Motor neuron (in vitro differentiated cells): ENCODE data around the gene TMEM41B. TPM values are rescaled to one million over a fixed set of nuclear protein-coding genes. Genes with fewer than 3 reads are reported as not detected.
"Not testable (repeated sequence)": the region's sequence is repeated elsewhere in the genome, so short reads cannot be mapped to it uniquely, and the experiment has no call there.

Experiments
- ATAC-seq, 8 experiments: fragments of 200-7000 bp; cut with Tn5 transposase; replicated peaks in 6 of 8; 2 replicates each; pipeline ENCODE4 v1.8.0; 2021; ENCODE audit warnings: mild to moderate bottlenecking in 8 of 8, moderate library complexity in 8 of 8
- H3K27ac ChIP-seq, 2 donors: fragments of 250-450 bp; sonication (Bioruptor Pico); 2 replicates each; pipeline ENCODE4 v1.9.0; 2021; ENCODE audit warnings: antibody characterized with exemption in 2 of 2, mild to moderate bottlenecking in 2 of 2, moderate library complexity in 1 of 2
- H3K4me1 ChIP-seq, 2 donors: fragments of 250-450 bp; sonication (Bioruptor Pico); replicated peaks in 1 of 2; 2 replicates each; pipeline ENCODE4 v1.6.1; 2021; ENCODE audit warnings: antibody characterized with exemption in 2 of 2, mild to moderate bottlenecking in 2 of 2, moderate library complexity in 1 of 2
- H3K4me3 ChIP-seq, 5 donors: fragments of 250-450 bp; sonication (Bioruptor Pico); 2 replicates each; pipeline ENCODE4 v1.9.0; 2021; ENCODE audit warnings: antibody characterized with exemption in 5 of 5, mild to moderate bottlenecking in 5 of 5, moderate library complexity in 4 of 5
- WGBS, 10 experiments: fragments of 450-650 bp; shearing (Covaris generic); methylation state at CpG; one replicate each; pipeline ENCODE4 v1.0.0; 2022; 5-methylcytosine and 5-hydroxymethylcytosine counted together
- in situ Hi-C, 9 experiments: fragments of 400-800 bp; cut with MboI; loops; one replicate each; pipeline ENCODE4 v1.15.0; 2021; ENCODE audit warnings: low sequenced_read_pairs in 9 of 9, low pct_unique_long_range_greater_than_20kb in 2 of 9; ENCODE audit not compliant: unreplicated experiment in 9 of 9
- total RNA-seq, 8 experiments: library from RNA; unstranded; fragments of 300-600 nt; gene quantifications; 2 replicates each; pipeline versions ENCODE4 v1.2.3 to v1.2.4, GENCODE V29; 2022

The TMEM41B gene
- total RNA-seq, 8 experiments from 2014 or later: 27.7 to 41.6 (median 30.4) TPM

- Histone ChIP-seq H3K4me1 (peaks cover 7% of the 10 kb centered on the region in 2 donors), H3K27ac (no peak overlapping the region), H3K4me3 (no peak overlapping the region)
- 86 to 100% (median 100%) methylated on average over 1 to 3 of the region's 3 CpGs; no CpG with 5 or more reads in 3 of the 10 experiments for WGBS, 10 experiments
- in situ Hi-C loops: no loop called here
- no peak for ATAC-seq
Measured at GRCh38 chr11:9320047-9320446, 5.7 kb upstream of the TMEM41B start.

GRCh38 chr11:9319377-9320001, 5.1 kb upstream of the TMEM41B start:
- not testable (repeated sequence) for H3K27ac ChIP-seq

GRCh38 chr11:9318442-9319376, 4.3 kb upstream of the TMEM41B start:
- H3K27ac ChIP-seq, H3K4me3 ChIP-seq, ATAC-seq, H3K4me1 ChIP-seq, in situ Hi-C loops: not testable (repeated sequence)
- 49 to 90% (median 68%) methylated on average over 2 to 16 of the region's 18 CpGs for WGBS, 10 experiments

More at GRCh38 chr11:9319377-9320001, 5.1 kb upstream of the TMEM41B start:
- in situ Hi-C loops, H3K4me1 ChIP-seq, H3K4me3 ChIP-seq, ATAC-seq: not testable (repeated sequence)
- WGBS, 10 experiments: 70 to 100% (median 91%) methylated on average over 1 to 4 of the region's 4 CpGs; no CpG with 5 or more reads in 4 of the 10 experiments

DNA sequence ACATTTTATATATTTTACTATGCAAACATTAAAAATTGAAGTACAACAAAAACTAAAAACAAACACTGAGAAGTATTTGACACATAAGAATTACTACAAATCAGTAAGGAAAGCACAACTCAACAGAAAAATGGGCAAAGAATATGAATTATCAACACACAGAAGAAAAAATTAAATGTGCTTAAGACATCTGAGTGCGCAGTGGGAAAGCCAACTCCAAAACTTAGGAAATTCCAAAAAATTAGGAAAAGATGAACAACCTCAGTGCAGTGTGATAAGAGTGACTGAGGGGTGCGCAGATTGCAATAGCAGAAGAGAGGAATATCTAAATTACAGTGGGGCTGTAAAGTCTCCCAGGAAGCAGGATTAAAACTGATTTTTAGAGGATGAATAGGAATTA, 1.9 kb upstream of the TMEM41B start:
- in situ Hi-C loops: no loop called here
- no peak for ATAC-seq

GRCh38 chr11:9315078-9315688, 790 bp upstream of the TMEM41B start:
- in situ Hi-C loops: no loop called here
- H3K4me3 ChIP-seq: peak overlapping the region; percentile 46 to 86 (median 49)
- peaks cover 7 to 17% of the 10 kb centered on the region in 2 donors for H3K4me1 ChIP-seq
- 26 to 74% (median 65%) methylated on average over 2 to 14 of the region's 16 CpGs; no CpG with 5 or more reads in 1 of the 10 experiments for WGBS, 10 experiments
- ATAC-seq: no peak
- peak overlapping the region; percentile 90 to 95 for H3K27ac ChIP-seq

More for the DNA sequence above, 1.9 kb upstream of the TMEM41B start:
- Histone ChIP-seq H3K4me1 (peaks cover 7 to 17% of the 10 kb centered on the region in 2 donors), H3K27ac (no peak overlapping the region), H3K4me3 (no peak overlapping the region)
- 91 to 100% (median 97%) methylated on average over 1 to 2 of the region's 2 CpGs; no CpG with 5 or more reads in 1 of the 10 experiments for WGBS, 10 experiments

DNA sequence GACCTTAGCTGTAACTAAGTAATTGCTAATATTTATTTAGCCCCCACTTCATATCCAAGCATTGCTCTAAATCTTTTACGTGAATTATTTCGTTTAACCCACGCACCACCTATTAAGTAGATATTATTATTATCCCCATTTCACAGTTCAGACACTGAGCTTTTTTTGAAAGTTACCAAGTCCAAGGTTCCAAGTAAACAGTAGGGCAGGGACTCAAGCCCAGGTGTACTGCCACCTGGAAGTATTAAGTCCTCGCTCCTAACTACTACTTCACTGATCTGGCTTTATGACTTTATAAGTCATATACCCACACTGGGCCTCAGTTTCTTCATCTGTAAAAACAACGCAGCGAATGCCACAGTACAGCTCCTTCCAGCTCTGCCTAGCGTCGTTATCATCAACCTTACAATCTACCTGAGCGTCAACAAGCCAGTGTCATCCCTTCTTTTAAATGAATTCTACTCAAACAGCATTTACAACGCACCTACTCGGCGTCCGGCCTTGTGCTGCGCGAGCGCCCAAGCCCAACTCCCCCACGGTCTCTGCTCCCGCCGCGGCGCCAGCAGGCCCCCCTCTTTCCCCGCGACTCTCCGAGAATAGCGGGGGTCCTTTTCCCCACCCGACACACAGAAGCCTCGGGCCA, 624 bp downstream of the TMEM41B start:
- WGBS, 10 experiments: 0 to 5% (median 0%) methylated on average over 3 to 13 of the region's 27 CpGs
- Histone ChIP-seq H3K4me1 (peaks cover 7 to 17% of the 10 kb centered on the region in 2 donors), H3K27ac (peak overlapping the region; percentile 89), H3K4me3 (peak overlapping the region; percentile 62 to 88 (median 84))
- ATAC-seq: peak; percentile 3 to 32 (median 18)
- in situ Hi-C loops: no loop called here

GRCh38 chr11:9310485-9311090, 3.8 kb downstream of the TMEM41B start:
- in situ Hi-C loops: no loop called here
- 88 to 100% (median 95%) methylated on average over 1 to 3 of the region's 3 CpGs; no CpG with 5 or more reads in 1 of the 10 experiments for WGBS, 10 experiments
- H3K27ac ChIP-seq: no peak overlapping the region

DNA sequence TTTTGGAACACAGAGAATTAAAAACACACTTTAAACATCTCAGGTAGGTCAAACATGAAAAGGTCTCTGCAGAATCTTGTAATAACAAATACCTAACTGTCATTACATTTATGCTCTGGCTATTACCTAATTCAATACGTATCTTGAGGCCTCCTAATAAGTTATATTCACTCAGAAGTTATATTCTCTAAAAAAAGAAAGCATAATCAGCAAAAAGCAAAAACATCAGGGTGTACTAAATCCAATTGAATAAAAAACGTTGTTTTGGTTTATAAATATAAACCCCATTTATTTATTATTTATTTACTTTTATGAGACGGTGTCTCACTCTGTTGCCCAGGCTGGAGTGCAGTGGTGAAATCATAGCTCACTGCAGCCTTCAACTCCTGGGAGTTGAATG, 10.2 kb downstream of the TMEM41B start:
- no peak overlapping the region for H3K4me3 ChIP-seq
- no peak for ATAC-seq
- no peak overlapping the region for H3K27ac ChIP-seq
- WGBS, 10 experiments: 13 to 100% (median 96%) methylated on average over 1 to 3 of the region's 3 CpGs; no CpG with 5 or more reads in 2 of the 10 experiments
- in situ Hi-C loops: no loop called here
- H3K4me1 ChIP-seq: no peaks in the 10 kb centered on the region

More at GRCh38 chr11:9310485-9311090, 3.8 kb downstream of the TMEM41B start:
- ATAC-seq: no peak
- H3K4me1 ChIP-seq: peaks cover 4 to 12% of the 10 kb centered on the region in 2 donors
- no peak overlapping the region for H3K4me3 ChIP-seq

- H3K4me3 ChIP-seq: no peak overlapping the region
- in situ Hi-C loops: no loop called here
Measured at GRCh38 chr11:9302448-9302847, 11.9 kb downstream of the TMEM41B start.

GRCh38 chr11:9301720-9302119, 12.7 kb downstream of the TMEM41B start:
- no peak overlapping the region for H3K27ac ChIP-seq
- H3K4me1 ChIP-seq: no peaks in the 10 kb centered on the region
- no peak for ATAC-seq
- in situ Hi-C loops: no loop called here
- H3K4me3 ChIP-seq: no peak overlapping the region
- WGBS, 10 experiments: 80 to 100% (median 94%) methylated on average over 1 to 8 of the region's 10 CpGs; no CpG with 5 or more reads in 2 of the 10 experiments

More at GRCh38 chr11:9302448-9302847, 11.9 kb downstream of the TMEM41B start:
- no peak overlapping the region for H3K27ac ChIP-seq
- peak in 2 of 8 experiments; percentile 75 to 90 for ATAC-seq
- 67 to 93% (median 91%) methylated on average over 2 to 3 of the region's 3 CpGs; no CpG with 5 or more reads in 5 of the 10 experiments for WGBS, 10 experiments
- H3K4me1 ChIP-seq: no peaks in the 10 kb centered on the region

DNA sequence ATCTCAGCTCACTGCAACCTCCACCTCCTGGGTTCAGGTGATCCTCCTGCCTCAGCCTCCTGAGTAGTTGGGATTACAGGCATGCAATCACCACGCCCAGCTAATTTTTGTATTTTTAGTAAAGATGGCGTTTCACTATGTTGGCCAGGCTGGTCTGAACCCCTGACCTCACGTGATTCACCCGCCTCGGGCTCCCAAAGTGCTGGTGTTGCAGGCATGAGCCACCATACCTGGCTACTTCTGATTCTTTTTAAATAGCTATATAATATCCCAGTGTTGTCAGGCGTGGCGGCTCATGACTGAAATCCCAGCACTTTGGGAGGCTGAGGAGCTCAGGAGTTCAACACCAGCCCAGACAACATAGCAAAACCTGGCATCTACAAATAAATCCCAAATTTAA, 20.7 kb downstream of the TMEM41B start:
- ATAC-seq: no peak
- WGBS, 10 experiments: 93 to 100% (median 100%) methylated on average over 1 to 5 of the region's 7 CpGs; no CpG with 5 or more reads in 5 of the 10 experiments
- no peak overlapping the region for H3K4me3 ChIP-seq
- in situ Hi-C loops: no loop called here
- no peaks in the 10 kb centered on the region for H3K4me1 ChIP-seq
- H3K27ac ChIP-seq: no peak overlapping the region
